MM.1S (cell line): ENCODE data around the gene EPHX1.

Experiments
- EZH2 ChIP-seq: fragments of 300-600 bp; sonication (generic); optimal IDR thresholded peaks from 2 replicates; pipeline ENCODE3; 2017; ENCODE audit warnings: low read depth, mild to moderate bottlenecking, antibody characterized with exemption, low read length, mixed read lengths
- TF ChIP-seq, protein P1 (sequence below): fragments of 300-600 bp; sonication (generic); IDR thresholded peaks from 2 replicates; pipeline ENCODE4 v1.5.1; 2016; ENCODE audit warnings: antibody characterized with exemption, low read length, mixed read lengths

DNA sequence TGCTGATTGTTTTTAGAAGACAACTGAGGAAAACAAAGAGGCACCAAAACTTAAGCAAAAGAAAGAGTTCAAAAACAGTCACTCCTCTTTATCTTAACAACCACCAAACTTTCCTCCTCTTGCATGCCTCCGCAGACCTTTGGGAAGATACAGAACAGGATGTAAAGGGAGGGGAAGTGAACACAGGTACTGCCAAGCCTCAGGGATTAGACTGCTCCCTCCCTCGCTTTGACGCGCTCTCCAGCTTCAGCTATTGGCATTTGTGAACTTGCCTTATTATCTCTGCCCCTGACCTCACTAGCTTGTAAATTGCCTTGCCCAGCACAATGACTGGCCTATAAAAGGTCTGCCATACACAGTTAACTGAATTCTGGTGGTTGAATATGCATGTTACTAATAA is 37.1 kb upstream of the EPHX1 start:
- TF ChIP-seq, protein P1, sequence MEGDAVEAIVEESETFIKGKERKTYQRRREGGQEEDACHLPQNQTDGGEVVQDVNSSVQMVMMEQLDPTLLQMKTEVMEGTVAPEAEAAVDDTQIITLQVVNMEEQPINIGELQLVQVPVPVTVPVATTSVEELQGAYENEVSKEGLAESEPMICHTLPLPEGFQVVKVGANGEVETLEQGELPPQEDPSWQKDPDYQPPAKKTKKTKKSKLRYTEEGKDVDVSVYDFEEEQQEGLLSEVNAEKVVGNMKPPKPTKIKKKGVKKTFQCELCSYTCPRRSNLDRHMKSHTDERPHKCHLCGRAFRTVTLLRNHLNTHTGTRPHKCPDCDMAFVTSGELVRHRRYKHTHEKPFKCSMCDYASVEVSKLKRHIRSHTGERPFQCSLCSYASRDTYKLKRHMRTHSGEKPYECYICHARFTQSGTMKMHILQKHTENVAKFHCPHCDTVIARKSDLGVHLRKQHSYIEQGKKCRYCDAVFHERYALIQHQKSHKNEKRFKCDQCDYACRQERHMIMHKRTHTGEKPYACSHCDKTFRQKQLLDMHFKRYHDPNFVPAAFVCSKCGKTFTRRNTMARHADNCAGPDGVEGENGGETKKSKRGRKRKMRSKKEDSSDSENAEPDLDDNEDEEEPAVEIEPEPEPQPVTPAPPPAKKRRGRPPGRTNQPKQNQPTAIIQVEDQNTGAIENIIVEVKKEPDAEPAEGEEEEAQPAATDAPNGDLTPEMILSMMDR = no peak
- no peak for TF ChIP-seq EZH2
